MM.1S (cell line): Measurements from ENCODE around the gene ZBTB39.
"Not testable (repeated sequence)": the region's sequence is repeated elsewhere in the genome, so short reads cannot be mapped to it uniquely, and the experiment has no call there.

Experiments
- DNase-seq: peaks from one replicate; pipeline ENCODE4 v3.0.0-alpha.2; 2015
- H2AFZ ChIP-seq: fragments of 300-600 bp; sonication (generic); 2 replicates; pipeline ENCODE4 v1.6.0; 2016; ENCODE audit warnings: antibody characterized with exemption, low read length
- H3F3A ChIP-seq: fragments of 300-600 bp; sonication (generic); 2 replicates; pipeline ENCODE4 v1.6.1; 2016; ENCODE audit warnings: mild to moderate bottlenecking, antibody characterized with exemption, low read length, moderate library complexity, mixed read lengths; ENCODE audit not compliant: insufficient read depth
- H3K27ac ChIP-seq: fragments of 300-600 bp; sonication (generic); 2 replicates; pipeline ENCODE4 v1.5.1; 2016; ENCODE audit warnings: mild to moderate bottlenecking, low read length
- H3K27me3 ChIP-seq: fragments of 300-600 bp; sonication (generic); replicated peaks from 2 replicates; pipeline ENCODE4 v1.6.0; 2016; ENCODE audit warnings: low read length; ENCODE audit not compliant: insufficient read depth
- H3K36me3 ChIP-seq: fragments of 300-600 bp; sonication (generic); replicated peaks from 2 replicates; pipeline ENCODE4 v1.6.1; 2016; ENCODE audit warnings: mild to moderate bottlenecking, low read length, mixed read lengths; ENCODE audit not compliant: insufficient read depth
- H3K4me1 ChIP-seq: fragments of 300-600 bp; sonication (generic); 2 replicates; pipeline ENCODE4 v1.6.1; 2016; ENCODE audit warnings: low read length, mixed read lengths
- H3K4me2 ChIP-seq: fragments of 300-600 bp; sonication (generic); 2 replicates; pipeline ENCODE4 v1.6.0; 2016; ENCODE audit warnings: low read depth, low read length
- H3K4me3 ChIP-seq: fragments of 300-600 bp; sonication (generic); 2 replicates; pipeline ENCODE4 v1.5.1; 2016; ENCODE audit warnings: low read length, mixed read lengths
- H3K79me2 ChIP-seq: fragments of 300-600 bp; sonication (generic); 2 replicates; pipeline ENCODE4 v1.6.1; 2016; ENCODE audit warnings: mixed run types, low read length, mixed read lengths
- H3K9ac ChIP-seq: fragments of 300-600 bp; sonication (generic); 2 replicates; pipeline ENCODE4 v1.6.1; 2016; ENCODE audit warnings: low read length, mixed read lengths
- H3K9me2 ChIP-seq: fragments of 300-600 bp; sonication (generic); replicated peaks from 2 replicates; pipeline ENCODE4 v1.6.1; 2016; ENCODE audit warnings: mild to moderate bottlenecking, low read length, mixed read lengths; ENCODE audit not compliant: insufficient read depth
- H3K9me3 ChIP-seq: fragments of 300-600 bp; sonication (generic); replicated peaks from 2 replicates; pipeline ENCODE4 v1.6.1; 2016; ENCODE audit warnings: mild to moderate bottlenecking, low read length, mixed read lengths; ENCODE audit not compliant: insufficient read depth
- H4K20me1 ChIP-seq: fragments of 300-600 bp; sonication (generic); 2 replicates; pipeline ENCODE4 v1.6.1; 2016; ENCODE audit warnings: mild to moderate bottlenecking, low read length, moderate library complexity, mixed read lengths; ENCODE audit not compliant: insufficient read depth
- CTCF ChIP-seq: fragments of 300-600 bp; sonication (generic); IDR thresholded peaks from 2 replicates; pipeline ENCODE4 v1.5.1; 2016; ENCODE audit warnings: antibody characterized with exemption, low read length, mixed read lengths
- EZH2 ChIP-seq: fragments of 300-600 bp; sonication (generic); optimal IDR thresholded peaks from 2 replicates; pipeline ENCODE3; 2017; ENCODE audit warnings: low read depth, mild to moderate bottlenecking, antibody characterized with exemption, low read length, mixed read lengths
- EZH2phosphoT487 ChIP-seq: fragments of 300-600 bp; sonication (generic); IDR thresholded peaks from 2 replicates; pipeline ENCODE4 v1.6.1; 2018; ENCODE audit warnings: antibody characterized with exemption, low read length

Gene ZBTB39

GRCh38 chr12:56979628-56980027 is 26.7 kb downstream of the ZBTB39 start:
- Histone ChIP-seq H3K9ac (no peak overlapping the region), H3K4me1 (peaks cover 11% of the 10 kb centered on the region), H3K36me3 (no peaks in the 10 kb centered on the region), H3K4me2 (no peak overlapping the region), H3K27ac (peak overlapping the region; percentile 19; the same call in 1 of the 2 replicates), H3K9me3 (no peaks in the 10 kb centered on the region), H3K4me3 (no peak overlapping the region), H3K79me2 (no peaks in the 10 kb centered on the region), H3K9me2 (no peaks in the 10 kb centered on the region), H2AFZ (no peak overlapping the region), H4K20me1 (no peaks in the 10 kb centered on the region), H3K27me3 (no peaks in the 10 kb centered on the region), H3F3A (no peaks in the 10 kb centered on the region)
- TF ChIP-seq EZH2phosphoT487 (no peak), EZH2 (no peak), CTCF (no peak)
- DNase-seq = peak; percentile 51

- peaks cover 11% of the 10 kb centered on the region for H3K4me1 ChIP-seq
- no peaks in the 10 kb centered on the region for H3K27me3 ChIP-seq
- no peaks in the 10 kb centered on the region for H3K79me2 ChIP-seq
- H3K36me3 ChIP-seq = no peaks in the 10 kb centered on the region
- no peaks in the 10 kb centered on the region for H4K20me1 ChIP-seq
- no peak overlapping the region for H2AFZ ChIP-seq
- no peaks in the 10 kb centered on the region for H3F3A ChIP-seq
- no peak overlapping the region for H3K9ac ChIP-seq
- H3K4me2 ChIP-seq = no peak overlapping the region
- no peak overlapping the region for H3K4me3 ChIP-seq
- DNase-seq = no peak
- no peak for TF ChIP-seq EZH2
- H3K9me3 ChIP-seq = no peaks in the 10 kb centered on the region
- no peak overlapping the region for H3K27ac ChIP-seq
- H3K9me2 ChIP-seq = no peaks in the 10 kb centered on the region
These were observed 27.8 kb downstream of the ZBTB39 start for GRCh38 chr12:56978397-56979138.

GRCh38 chr12:56977361-56977760 is 29.0 kb downstream of the ZBTB39 start:
- not testable (repeated sequence) for H3K4me3 ChIP-seq, H3K27me3 ChIP-seq, H3K9me3 ChIP-seq, DNase-seq, H4K20me1 ChIP-seq, H3F3A ChIP-seq, H3K9me2 ChIP-seq, H3K4me2 ChIP-seq, H2AFZ ChIP-seq, H3K36me3 ChIP-seq, H3K9ac ChIP-seq, H3K79me2 ChIP-seq, H3K27ac ChIP-seq
- H3K4me1 ChIP-seq = peaks cover 11% of the 10 kb centered on the region

- not testable (repeated sequence) for H3K36me3 ChIP-seq, H2AFZ ChIP-seq, H3K27ac ChIP-seq, H3K4me3 ChIP-seq, DNase-seq, H3K27me3 ChIP-seq, H3K9me3 ChIP-seq, H3K9me2 ChIP-seq, H3K9ac ChIP-seq, H3K79me2 ChIP-seq, H3F3A ChIP-seq, H4K20me1 ChIP-seq, H3K4me1 ChIP-seq, H3K4me2 ChIP-seq
These were observed 32.1 kb downstream of the ZBTB39 start for GRCh38 chr12:56974224-56974623.

GRCh38 chr12:56968910-56969309 is 37.4 kb downstream of the ZBTB39 start:
- not testable (repeated sequence) for H3K4me3 ChIP-seq, H3K79me2 ChIP-seq, H3K27ac ChIP-seq, H3K4me1 ChIP-seq, H3F3A ChIP-seq, H3K9ac ChIP-seq, H3K9me3 ChIP-seq, H3K36me3 ChIP-seq, H3K4me2 ChIP-seq, DNase-seq, H3K9me2 ChIP-seq, H3K27me3 ChIP-seq, H2AFZ ChIP-seq, H4K20me1 ChIP-seq

GRCh38 chr12:56965997-56966642 is 40.2 kb downstream of the ZBTB39 start:
- not testable (repeated sequence) for H3K27me3 ChIP-seq, H3K4me3 ChIP-seq, H3K4me1 ChIP-seq, DNase-seq, H2AFZ ChIP-seq, H3K9me3 ChIP-seq, H3K9ac ChIP-seq, H3K4me2 ChIP-seq, H3K27ac ChIP-seq, H3K79me2 ChIP-seq, H4K20me1 ChIP-seq, H3K9me2 ChIP-seq, H3K36me3 ChIP-seq, H3F3A ChIP-seq

GRCh38 chr12:56965124-56965523 is 41.2 kb downstream of the ZBTB39 start:
- H2AFZ ChIP-seq, H3K4me1 ChIP-seq, H3K36me3 ChIP-seq, H3K9ac ChIP-seq, H3K9me3 ChIP-seq, H3F3A ChIP-seq, DNase-seq, H3K27ac ChIP-seq, H4K20me1 ChIP-seq, H3K79me2 ChIP-seq, H3K4me3 ChIP-seq, H3K9me2 ChIP-seq, H3K27me3 ChIP-seq, H3K4me2 ChIP-seq: not testable (repeated sequence)
